Measurements from ENCODE around the gene RIOK1. TPM values are rescaled to one million over a fixed set of nuclear protein-coding genes. Genes with fewer than 3 reads are reported as not detected.
A peak's percentile ranks its signal among the peaks of the same experiment; 100 is the strongest.

The RIOK1 gene
- total and polyA plus RNA-seq, 9 of the 15 experiments (the other 6 are each of a cell fraction or from before 2014, with no cell fraction given): 24.9 to 101 (median 52.2) TPM

GRCh38 chr6:7389451-7390225 is at the start of gene RIOK1, which contains the start of gene CAGE1 (continued):
- TF ChIP-seq EZH2 (IDR thresholded peaks at IDR 0.05; ENCODE audit: borderline replicate concordance, low read depth, low read length): no peak
- TF ChIP-seq DDX20 (tag; IDR thresholded peaks at IDR 0.05; ENCODE audit: low read depth): no peak
- TF ChIP-seq PHF21A (IDR thresholded peaks at IDR 0.05; ENCODE audit: borderline replicate concordance, low read depth): 0 out of 2 replicates have a peak, but pooled peaks have one; percentile 97
- TF ChIP-seq POLR2G (IDR thresholded peaks at IDR 0.05; ENCODE audit: low read depth, low read length): peak; percentile 99
- TF ChIP-seq HCFC1 (IDR thresholded peaks at IDR 0.05; ENCODE audit: low read depth, low read length): peak; percentile 73
- TF ChIP-seq FOXJ3 (CRISPR knock-in tag; IDR thresholded peaks at IDR 0.05): no peak
- TF ChIP-seq, protein P1, sequence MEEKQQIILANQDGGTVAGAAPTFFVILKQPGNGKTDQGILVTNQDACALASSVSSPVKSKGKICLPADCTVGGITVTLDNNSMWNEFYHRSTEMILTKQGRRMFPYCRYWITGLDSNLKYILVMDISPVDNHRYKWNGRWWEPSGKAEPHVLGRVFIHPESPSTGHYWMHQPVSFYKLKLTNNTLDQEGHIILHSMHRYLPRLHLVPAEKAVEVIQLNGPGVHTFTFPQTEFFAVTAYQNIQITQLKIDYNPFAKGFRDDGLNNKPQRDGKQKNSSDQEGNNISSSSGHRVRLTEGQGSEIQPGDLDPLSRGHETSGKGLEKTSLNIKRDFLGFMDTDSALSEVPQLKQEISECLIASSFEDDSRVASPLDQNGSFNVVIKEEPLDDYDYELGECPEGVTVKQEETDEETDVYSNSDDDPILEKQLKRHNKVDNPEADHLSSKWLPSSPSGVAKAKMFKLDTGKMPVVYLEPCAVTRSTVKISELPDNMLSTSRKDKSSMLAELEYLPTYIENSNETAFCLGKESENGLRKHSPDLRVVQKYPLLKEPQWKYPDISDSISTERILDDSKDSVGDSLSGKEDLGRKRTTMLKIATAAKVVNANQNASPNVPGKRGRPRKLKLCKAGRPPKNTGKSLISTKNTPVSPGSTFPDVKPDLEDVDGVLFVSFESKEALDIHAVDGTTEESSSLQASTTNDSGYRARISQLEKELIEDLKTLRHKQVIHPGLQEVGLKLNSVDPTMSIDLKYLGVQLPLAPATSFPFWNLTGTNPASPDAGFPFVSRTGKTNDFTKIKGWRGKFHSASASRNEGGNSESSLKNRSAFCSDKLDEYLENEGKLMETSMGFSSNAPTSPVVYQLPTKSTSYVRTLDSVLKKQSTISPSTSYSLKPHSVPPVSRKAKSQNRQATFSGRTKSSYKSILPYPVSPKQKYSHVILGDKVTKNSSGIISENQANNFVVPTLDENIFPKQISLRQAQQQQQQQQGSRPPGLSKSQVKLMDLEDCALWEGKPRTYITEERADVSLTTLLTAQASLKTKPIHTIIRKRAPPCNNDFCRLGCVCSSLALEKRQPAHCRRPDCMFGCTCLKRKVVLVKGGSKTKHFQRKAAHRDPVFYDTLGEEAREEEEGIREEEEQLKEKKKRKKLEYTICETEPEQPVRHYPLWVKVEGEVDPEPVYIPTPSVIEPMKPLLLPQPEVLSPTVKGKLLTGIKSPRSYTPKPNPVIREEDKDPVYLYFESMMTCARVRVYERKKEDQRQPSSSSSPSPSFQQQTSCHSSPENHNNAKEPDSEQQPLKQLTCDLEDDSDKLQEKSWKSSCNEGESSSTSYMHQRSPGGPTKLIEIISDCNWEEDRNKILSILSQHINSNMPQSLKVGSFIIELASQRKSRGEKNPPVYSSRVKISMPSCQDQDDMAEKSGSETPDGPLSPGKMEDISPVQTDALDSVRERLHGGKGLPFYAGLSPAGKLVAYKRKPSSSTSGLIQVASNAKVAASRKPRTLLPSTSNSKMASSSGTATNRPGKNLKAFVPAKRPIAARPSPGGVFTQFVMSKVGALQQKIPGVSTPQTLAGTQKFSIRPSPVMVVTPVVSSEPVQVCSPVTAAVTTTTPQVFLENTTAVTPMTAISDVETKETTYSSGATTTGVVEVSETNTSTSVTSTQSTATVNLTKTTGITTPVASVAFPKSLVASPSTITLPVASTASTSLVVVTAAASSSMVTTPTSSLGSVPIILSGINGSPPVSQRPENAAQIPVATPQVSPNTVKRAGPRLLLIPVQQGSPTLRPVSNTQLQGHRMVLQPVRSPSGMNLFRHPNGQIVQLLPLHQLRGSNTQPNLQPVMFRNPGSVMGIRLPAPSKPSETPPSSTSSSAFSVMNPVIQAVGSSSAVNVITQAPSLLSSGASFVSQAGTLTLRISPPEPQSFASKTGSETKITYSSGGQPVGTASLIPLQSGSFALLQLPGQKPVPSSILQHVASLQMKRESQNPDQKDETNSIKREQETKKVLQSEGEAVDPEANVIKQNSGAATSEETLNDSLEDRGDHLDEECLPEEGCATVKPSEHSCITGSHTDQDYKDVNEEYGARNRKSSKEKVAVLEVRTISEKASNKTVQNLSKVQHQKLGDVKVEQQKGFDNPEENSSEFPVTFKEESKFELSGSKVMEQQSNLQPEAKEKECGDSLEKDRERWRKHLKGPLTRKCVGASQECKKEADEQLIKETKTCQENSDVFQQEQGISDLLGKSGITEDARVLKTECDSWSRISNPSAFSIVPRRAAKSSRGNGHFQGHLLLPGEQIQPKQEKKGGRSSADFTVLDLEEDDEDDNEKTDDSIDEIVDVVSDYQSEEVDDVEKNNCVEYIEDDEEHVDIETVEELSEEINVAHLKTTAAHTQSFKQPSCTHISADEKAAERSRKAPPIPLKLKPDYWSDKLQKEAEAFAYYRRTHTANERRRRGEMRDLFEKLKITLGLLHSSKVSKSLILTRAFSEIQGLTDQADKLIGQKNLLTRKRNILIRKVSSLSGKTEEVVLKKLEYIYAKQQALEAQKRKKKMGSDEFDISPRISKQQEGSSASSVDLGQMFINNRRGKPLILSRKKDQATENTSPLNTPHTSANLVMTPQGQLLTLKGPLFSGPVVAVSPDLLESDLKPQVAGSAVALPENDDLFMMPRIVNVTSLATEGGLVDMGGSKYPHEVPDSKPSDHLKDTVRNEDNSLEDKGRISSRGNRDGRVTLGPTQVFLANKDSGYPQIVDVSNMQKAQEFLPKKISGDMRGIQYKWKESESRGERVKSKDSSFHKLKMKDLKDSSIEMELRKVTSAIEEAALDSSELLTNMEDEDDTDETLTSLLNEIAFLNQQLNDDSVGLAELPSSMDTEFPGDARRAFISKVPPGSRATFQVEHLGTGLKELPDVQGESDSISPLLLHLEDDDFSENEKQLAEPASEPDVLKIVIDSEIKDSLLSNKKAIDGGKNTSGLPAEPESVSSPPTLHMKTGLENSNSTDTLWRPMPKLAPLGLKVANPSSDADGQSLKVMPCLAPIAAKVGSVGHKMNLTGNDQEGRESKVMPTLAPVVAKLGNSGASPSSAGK (IDR thresholded peaks at IDR 0.05): peak; percentile 91
- no peak for TF ChIP-seq RERE (CRISPR knock-in tag; IDR thresholded peaks at IDR 0.05; ENCODE audit: borderline replicate concordance)
- TF ChIP-seq ZNF134 (CRISPR knock-in tag; conservative IDR thresholded peaks at IDR 0.05): peak; percentile 63; the same call in 1 of the 2 replicates
- TF ChIP-seq GABPA (tag; conservative IDR thresholded peaks at IDR 0.05; ENCODE audit: low read depth): peak; percentile 100

Data from K562 (cell line).